PFSK-1 (cell line): Measurements from ENCODE around the gene OR51A7.

Experiments used
- POLR2AphosphoS5 ChIP-seq: IDR thresholded peaks from 2 replicates; pipeline ENCODE4 v1.6.1; 2012; ENCODE audit warnings: low read depth, mild to moderate bottlenecking, control low read depth, low read length, moderate library complexity
- SIN3A ChIP-seq: IDR thresholded peaks from 2 replicates; pipeline ENCODE4 v1.6.1; 2012; ENCODE audit warnings: mild to moderate bottlenecking, low read length, moderate library complexity, borderline replicate concordance; ENCODE audit not compliant: insufficient read depth
- TF ChIP-seq, protein P1 (sequence below), 2 experiments: IDR thresholded peaks; 2 replicates each; pipeline versions ENCODE4 v1.6.1 to v1.8.0; 2011 to 2012; ENCODE audit warnings: low read depth in 2 of 2, low read length in 2 of 2, control low read depth in 1 of 2, inconsistent platforms in 1 of 2, mild to moderate bottlenecking in 1 of 2, moderate library complexity in 1 of 2; ENCODE audit not compliant: insufficient read depth in 1 of 2

GRCh38 chr11:4891996-4892640, 11.5 kb upstream of the OR51A7 start:
- TF ChIP-seq POLR2AphosphoS5 (no peak), SIN3A (no peak)
- TF ChIP-seq, protein P1, sequence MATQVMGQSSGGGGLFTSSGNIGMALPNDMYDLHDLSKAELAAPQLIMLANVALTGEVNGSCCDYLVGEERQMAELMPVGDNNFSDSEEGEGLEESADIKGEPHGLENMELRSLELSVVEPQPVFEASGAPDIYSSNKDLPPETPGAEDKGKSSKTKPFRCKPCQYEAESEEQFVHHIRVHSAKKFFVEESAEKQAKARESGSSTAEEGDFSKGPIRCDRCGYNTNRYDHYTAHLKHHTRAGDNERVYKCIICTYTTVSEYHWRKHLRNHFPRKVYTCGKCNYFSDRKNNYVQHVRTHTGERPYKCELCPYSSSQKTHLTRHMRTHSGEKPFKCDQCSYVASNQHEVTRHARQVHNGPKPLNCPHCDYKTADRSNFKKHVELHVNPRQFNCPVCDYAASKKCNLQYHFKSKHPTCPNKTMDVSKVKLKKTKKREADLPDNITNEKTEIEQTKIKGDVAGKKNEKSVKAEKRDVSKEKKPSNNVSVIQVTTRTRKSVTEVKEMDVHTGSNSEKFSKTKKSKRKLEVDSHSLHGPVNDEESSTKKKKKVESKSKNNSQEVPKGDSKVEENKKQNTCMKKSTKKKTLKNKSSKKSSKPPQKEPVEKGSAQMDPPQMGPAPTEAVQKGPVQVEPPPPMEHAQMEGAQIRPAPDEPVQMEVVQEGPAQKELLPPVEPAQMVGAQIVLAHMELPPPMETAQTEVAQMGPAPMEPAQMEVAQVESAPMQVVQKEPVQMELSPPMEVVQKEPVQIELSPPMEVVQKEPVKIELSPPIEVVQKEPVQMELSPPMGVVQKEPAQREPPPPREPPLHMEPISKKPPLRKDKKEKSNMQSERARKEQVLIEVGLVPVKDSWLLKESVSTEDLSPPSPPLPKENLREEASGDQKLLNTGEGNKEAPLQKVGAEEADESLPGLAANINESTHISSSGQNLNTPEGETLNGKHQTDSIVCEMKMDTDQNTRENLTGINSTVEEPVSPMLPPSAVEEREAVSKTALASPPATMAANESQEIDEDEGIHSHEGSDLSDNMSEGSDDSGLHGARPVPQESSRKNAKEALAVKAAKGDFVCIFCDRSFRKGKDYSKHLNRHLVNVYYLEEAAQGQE (IDR thresholded peaks at IDR 0.05; ENCODE audit: insufficient read depth in 1 of 2, low read depth in 2 of 2, low read length in 2 of 2), result no peak
